Heart left ventricle (tissue), 13 donors: Measurements from ENCODE around the gene UQCC2.

Experiments
- CTCF ChIP-seq, 12 donors: fragments of 200-600 bp; sonication (generic) in 4 of 12; IDR thresholded peaks; one replicate each; pipeline versions ENCODE4 v1.5.0 to v1.8.0; 2018 to 2022; ENCODE audit warnings: antibody characterized with exemption in 12 of 12, mild to moderate bottlenecking in 5 of 12
- POLR2A ChIP-seq, 2 donors: fragments of 450-650 bp; IDR thresholded peaks; one replicate each; pipeline ENCODE4 v1.6.1; 2017; ENCODE audit warnings: antibody characterized with exemption in 2 of 2, mild to moderate bottlenecking in 2 of 2, moderate library complexity in 2 of 2
- donor health status: ischemic (EF 13 %, LVEDD 7.1; RV severe dilation, severe dysfunction).
- donor health status: DM: no; HTN: yes; CAD: no.
- donor health status: DM: no; HTN: no; CAD: no.
- donor health status: ischemic (EF 25% LVEDD 6.9; RV normal size, moderate dysfunction).
- donor health status: ischemic (EF 25% LVEDD 5.7; RV mildly dilated, moderate dysfunction).
- donor health status: ischemic (EF 35%, LVEDD 5.7; RV mildly dilated, moderate dysfunction).
- donor health status: nonischemic (EF 11% LVEDD 7.7; RV severe dilation, severe dysfunction).
- donor health status: DM: yes; HTN: yes; CAD: no.
- donor health status: PGD.
- donor health status: ischemic (EF 29% LVEDD 5.4; RV normal size, mild dysfunction).
- donor health status: nonischemic (EF 23%, LVEDD 6.1; RV moderate dilation, normal function).

GRCh38 chr6:33705955-33706725 is 5.4 kb downstream of the UQCC2 start:
- TF ChIP-seq CTCF (IDR thresholded peaks at IDR 0.05) = no peak
- no peak for TF ChIP-seq POLR2A (IDR thresholded peaks at IDR 0.05)
